LNCAP (cell line): ENCODE results near the gene TTLL11.

Experiments used
- TF ChIP-seq, protein P1 (sequence below): fragments of 450-650 bp; IDR thresholded peaks from 2 replicates; pipeline ENCODE4 v1.5.1; 2017; ENCODE audit warnings: mild to moderate bottlenecking

Gene TTLL11

DNA sequence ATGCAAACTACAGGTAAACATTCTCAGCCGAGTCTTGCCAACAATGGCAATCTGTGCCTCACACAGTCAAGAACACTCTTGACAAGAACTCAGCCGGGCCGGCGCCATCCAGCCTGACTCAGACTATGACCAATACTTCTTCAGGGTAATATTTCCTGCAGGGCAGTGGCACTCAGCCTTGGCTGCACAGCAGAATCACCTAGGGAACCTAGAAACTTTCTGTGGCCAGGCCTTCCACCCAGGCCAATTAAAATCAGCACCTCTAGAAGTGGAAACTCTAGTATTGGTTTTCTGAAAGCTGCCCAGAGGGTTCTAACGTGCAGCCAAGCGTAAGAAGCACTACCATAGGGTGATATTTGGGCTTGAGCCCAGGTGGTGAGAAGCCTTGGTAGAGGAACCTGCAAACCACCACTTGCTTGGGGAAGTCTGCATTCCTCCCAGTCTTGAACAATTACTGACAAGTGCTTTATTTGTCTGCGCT is 120.6 kb downstream of the TTLL11 start:
- TF ChIP-seq, protein P1, sequence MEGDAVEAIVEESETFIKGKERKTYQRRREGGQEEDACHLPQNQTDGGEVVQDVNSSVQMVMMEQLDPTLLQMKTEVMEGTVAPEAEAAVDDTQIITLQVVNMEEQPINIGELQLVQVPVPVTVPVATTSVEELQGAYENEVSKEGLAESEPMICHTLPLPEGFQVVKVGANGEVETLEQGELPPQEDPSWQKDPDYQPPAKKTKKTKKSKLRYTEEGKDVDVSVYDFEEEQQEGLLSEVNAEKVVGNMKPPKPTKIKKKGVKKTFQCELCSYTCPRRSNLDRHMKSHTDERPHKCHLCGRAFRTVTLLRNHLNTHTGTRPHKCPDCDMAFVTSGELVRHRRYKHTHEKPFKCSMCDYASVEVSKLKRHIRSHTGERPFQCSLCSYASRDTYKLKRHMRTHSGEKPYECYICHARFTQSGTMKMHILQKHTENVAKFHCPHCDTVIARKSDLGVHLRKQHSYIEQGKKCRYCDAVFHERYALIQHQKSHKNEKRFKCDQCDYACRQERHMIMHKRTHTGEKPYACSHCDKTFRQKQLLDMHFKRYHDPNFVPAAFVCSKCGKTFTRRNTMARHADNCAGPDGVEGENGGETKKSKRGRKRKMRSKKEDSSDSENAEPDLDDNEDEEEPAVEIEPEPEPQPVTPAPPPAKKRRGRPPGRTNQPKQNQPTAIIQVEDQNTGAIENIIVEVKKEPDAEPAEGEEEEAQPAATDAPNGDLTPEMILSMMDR, result no peak

DNA sequence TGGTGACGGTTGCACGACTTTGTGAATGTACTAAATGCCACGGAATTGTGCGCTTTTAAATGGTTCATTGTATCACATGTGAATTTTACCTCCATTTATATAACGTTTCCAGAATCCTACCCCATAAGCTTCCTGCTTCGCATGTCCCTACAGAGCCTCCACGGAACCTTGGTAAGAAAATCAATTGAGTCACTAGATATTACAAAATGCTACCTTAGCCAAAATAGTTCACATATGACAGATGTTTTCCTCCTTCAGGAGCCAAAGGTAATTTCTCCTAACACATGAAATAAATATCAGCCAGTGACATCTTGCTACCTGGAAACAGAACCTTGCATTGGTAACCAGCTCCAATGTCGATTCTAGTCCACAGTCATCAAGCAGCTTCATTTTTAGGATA is 125.1 kb downstream of the TTLL11 start:
- TF ChIP-seq, protein P1, result no peak

DNA sequence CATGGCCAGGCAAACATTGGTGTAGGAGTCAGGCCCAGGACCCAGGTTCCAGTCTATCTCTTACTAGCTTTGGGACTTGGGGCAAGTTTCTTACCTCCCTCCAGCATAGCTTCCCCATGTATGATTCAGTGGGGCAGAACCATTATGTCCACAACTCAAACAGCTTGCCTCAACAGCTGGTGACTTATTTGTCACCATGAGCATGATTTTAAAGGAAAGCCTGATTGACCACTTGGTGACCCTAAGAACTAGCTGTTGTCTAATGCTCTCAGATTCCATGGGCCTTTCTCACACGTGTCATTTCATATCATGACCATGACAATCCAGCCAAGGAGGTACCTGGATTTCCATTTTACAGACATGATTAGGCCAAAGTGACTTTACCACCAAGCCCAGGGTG is 126.4 kb downstream of the TTLL11 start:
- TF ChIP-seq, protein P1, result no peak

DNA sequence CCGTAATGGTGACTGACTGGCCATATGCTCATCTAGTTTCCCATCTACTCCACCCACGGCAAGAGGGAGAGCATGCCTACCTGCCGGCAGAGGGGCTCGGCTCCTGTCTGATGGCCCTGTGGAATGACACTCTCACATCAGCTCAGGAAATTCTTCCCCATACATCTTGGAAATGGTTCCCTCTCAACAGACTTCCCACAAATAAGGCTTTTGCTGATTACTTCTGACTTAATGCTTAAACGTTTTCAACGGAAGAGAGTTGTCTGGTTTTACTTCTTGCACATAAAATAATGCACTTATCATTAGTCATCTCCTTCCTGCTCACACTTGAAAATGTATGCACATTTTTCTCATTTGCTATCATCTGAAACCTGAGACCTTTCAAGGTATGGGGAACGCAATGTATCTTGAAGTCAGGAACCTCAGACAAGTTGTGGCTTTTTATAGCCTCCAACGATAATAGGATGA is 129.5 kb downstream of the TTLL11 start:
- TF ChIP-seq, protein P1, result no peak

DNA sequence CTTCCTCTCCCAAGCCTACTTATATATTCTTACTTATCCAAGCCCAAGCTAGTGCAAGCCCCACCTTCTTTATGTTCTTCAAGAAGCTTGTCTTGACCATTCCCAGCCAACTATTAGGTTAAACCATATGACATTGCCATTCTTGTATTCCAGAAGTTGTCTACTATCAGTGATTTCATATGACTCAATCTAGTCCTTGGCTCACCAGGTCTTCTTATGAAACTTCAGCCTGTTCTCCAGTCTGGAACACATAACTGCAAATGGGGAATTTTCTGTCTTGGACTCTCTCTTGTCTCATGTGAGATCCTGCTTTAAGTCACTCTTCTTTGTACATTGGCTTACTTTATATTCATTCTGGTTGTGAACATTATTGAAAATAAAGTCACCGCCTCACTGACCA is 130.7 kb downstream of the TTLL11 start:
- TF ChIP-seq, protein P1, result no peak

DNA sequence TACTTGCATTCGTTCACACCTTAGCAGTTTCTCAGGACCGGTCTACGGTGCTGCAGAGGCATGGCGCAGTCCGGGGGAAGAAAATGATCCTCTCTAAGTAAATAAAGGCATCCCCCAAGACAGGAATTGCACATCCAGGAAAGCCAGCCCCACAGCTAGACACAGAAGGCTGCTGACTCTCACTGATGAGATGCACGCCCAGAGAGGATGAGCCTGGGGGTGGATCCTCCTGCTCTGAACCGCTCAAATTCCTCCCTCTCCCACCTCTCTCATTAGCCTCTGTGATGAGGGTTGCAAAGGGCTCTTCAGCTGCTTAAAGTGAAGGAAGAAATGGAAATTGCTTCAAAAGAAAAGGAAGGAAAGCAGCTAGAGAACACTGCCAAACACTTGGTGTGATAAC is 132.4 kb downstream of the TTLL11 start:
- TF ChIP-seq, protein P1, result no peak

DNA sequence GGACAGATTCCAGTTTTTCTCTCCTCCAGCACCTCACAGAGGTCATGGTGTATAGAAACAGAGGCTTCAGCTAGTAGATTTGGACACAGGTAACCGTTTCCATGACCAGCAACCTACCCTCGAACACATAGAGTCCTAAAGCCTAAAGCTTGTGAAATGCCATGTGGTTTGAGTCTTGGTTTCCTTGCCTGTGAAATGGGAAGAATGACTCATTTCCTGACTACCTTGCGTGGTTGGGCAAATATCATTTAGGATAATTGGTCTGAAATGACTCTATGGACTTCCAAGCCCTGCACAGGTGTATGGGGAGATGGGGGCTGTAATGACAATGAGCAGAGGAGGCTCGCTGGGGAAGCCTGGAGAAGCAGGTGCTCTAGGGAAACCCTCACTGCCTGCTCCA is 134.6 kb downstream of the TTLL11 start:
- TF ChIP-seq, protein P1, result no peak

DNA sequence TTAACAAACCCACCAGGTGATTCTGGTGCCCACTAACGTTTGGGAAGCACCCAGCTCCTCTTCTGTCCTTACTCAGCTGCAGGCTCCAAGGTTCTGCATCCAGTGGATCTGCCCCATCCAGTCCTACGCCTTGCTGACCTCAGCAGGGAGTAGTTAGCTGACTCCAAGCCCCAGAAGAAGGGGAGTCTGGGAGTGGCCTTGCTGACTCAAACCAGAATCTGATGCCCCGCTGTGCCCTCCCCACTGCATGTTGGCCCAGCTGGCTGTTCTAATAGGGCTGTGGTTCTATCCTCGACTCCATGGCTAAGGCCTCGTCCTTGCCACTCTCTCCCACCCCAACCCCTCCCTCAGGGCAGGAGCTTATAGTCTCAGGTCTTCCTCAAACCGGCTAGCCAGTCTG is 136.3 kb downstream of the TTLL11 start:
- TF ChIP-seq, protein P1, result no peak
